HG03196 (cell line): ENCODE results near the gene GSG1L2.
"Not testable (repeated sequence)": the region's sequence is repeated elsewhere in the genome, so short reads cannot be mapped to it uniquely, and the experiment has no call there.

Experiments used
- ATAC-seq: cut with Tn5 transposase; IDR thresholded peaks from one replicate; pipeline ENCODE4 v1.9.1; 2021; ENCODE audit not compliant: unreplicated experiment

GSG1L2 gene

DNA sequence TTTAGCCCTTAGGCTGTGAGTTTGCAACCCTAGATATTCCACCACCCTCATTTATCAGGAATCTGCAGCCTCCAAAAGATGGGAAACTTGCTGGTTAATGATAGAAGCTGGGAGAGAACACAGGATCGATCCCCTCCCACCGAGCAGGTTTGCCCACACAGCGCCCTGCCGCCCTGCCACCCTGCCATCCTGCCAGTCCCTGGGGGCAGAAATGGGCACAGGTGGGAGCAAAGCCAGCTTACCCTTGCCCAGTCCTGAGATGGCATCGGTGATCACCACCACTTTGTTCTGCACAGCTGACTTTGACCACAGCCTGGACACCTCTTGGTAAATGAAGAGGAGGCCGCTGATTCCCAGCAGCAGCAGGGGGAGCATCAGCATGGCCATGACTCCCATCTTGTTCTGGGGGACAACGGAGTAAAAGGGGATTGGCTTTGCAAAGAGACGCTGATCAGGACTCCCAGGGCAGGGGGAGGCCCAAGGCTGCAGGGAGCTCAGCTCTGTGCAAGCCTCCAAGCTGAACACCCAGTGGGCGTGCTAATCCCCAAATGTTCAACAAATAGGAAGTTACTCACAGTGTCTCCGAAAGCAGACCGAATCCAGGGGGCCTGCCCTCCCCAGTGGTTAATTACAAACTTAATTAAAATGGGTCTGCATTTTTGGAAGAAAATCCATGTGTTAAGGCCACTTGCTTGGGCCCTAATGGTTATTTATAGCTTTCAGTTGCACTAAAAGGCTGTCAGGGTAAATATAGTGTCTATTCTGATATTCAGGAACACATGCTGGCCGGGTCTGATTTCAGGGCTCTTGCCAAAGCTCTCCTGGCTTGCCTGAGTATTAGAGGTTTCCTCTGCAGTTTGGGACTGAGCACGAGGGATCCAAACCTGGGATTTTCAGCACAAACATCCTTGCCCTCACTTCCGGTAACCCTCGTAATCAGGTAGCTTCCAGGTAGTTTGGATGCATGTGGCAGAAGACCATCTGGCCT lies 30.7 kb downstream of the GSG1L2 start, which contains the start of gene DHRS7C:
Gene DHRS7C (minus strand): TSS at position 704 of the 988 bp plus-strand sequence. CDS start 308 bp downstream, at position 396.
- ATAC-seq, result no peak

DNA sequence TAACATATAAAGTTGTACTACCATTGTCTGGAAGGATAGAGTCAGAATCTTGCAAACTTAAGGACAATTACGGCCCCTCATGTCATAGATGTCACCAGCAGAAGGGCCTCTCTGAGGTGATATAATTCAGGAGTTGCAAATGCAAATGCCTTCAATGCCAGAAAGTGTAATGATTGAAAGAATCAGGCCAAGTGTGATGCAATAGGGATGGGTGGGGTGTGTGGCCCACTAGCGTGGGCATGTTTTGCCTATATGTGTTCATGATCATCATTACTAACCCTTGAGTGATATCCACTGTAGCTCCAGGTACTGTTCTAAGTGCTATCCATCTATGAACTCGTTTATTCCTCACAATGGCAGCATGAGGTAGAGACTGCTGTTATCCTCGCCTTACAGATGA lies 31.6 kb downstream of the GSG1L2 start:
- ATAC-seq, result no peak

DNA sequence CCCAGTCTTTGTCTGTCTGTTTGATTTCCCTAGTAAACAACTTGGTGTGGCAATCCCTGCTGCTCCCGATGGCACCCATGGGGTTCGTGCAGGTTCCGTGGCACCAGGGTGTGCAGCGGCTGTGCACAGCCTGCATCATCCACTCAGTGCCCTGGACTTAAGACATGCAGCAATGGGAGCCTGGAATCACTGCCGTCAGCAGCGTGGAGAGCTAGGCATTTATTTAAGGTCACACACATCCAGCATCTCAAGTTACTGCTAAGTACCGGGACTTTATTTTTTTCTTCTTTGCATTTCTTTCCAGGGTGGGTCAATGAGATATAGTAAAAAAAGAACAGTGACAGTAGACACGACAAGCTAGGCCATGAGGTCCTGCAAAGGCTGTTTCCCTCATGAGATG lies 33.3 kb downstream of the GSG1L2 start:
- no peak for ATAC-seq

DNA sequence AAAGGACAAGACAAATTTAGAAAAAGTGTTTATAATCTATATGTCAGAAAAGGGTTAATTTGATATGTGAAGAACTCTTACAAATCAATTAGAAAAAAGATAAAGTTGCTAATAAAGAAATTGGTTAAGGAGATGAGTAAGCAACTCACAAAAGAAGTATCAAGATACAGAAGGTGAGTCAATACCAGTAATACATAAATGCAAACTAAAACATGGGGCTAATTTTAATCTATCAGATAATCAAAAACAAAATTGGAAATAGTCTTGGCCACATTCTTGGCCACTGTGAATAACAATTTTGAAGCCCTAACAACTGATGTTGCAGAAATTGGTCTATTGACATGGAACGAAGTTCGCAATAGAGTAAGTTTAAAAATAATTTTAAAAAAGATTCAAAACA lies 37.3 kb downstream of the GSG1L2 start:
- ATAC-seq, result no peak

DNA sequence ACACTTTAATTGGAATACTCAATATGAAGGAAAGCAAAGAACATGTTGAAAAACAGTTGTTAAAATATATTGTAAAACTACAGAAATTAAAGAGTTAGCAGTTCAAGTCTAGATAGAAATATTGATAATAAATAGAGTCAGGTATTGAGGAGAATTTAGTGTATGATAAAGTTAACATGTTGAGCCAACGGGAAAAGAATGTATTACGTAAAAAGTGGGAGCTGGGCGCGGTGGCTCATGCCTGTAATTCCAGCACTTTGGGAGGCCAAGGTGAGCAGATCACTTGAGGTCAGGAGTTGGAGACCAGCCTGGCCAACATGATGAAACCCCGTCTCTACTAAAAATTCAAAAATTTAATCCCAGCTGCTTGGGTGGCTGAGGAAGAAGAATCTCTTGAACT lies 38.4 kb downstream of the GSG1L2 start:
- ATAC-seq, result not testable (repeated sequence)

DNA sequence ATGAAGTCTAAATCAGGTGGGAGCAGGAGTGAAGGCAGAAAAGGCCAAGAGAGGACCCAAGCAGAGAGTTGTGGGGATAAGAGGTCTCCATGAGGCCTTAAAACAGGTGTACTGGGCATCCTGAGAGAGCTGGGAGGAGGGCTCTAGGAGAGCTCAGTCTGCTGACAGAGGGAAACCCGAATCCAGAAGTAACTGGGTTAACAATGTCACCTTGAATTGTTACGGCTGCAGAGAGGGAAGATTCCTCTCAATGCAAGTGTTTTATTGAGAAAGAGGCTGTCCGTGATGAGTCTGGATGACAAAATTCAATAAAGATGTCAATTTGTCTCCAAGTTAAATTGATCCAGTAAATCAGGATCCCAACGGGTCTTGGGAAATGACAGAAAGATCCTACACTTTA lies 38.8 kb downstream of the GSG1L2 start:
- no peak for ATAC-seq

DNA sequence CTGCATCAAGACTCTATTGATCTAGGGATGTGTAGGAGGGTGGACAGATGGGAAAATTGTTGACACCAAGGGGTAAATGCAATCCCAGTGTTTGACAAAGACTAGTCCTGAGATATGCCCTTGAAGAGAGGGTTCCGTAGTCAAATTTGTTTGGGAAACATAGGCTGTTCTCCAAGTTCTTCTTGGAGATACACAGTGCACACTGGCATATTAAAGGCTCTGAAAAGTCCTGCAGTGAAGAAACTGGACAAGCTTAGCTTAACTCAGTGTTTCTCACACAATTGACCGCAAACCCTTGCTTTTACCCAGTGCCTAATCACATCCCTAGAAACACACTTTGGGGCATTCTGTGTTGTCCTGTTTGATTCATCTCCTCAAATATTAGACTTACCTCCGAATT lies 41.3 kb downstream of the GSG1L2 start:
- ATAC-seq, result no peak

DNA sequence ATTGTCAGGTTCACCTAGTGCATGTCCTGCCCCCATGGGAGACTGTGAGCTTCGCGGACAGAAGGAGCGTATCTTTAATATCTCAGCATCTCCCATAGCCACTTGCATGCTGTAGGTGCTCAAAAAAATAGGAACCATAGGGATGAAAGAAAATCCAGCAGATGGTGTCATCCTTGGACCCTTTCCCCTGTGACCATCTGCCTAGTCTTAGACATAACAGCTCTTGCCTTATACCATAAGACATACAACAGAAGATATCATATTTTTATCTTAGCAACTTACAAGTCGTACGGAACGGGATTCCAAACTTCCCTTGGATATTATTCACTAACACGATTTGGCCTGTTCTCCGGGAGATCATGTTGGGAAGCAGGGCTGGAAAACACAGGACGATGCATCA lies 45.0 kb downstream of the GSG1L2 start:
- ATAC-seq, result no peak

DNA sequence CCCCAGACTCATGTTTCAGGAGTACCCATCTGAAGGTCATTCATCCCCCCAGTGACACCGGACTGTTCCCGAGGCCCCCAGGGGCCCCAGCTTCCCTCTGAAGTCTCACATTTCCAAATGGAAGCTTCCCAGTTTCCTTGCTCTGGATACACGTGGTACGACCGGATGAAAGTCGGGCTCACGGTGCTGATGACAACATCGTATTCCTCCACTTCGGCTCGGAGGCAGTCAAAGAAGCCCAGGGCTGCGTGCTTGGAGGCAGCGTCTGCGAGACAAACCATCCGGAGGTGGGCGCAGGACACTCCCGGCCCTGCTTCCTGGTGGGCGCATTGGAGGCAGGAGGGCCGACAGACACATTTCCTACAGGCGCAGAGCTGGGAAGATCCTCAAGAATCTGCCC lies 49.2 kb downstream of the GSG1L2 start:
- ATAC-seq, result no peak

DNA sequence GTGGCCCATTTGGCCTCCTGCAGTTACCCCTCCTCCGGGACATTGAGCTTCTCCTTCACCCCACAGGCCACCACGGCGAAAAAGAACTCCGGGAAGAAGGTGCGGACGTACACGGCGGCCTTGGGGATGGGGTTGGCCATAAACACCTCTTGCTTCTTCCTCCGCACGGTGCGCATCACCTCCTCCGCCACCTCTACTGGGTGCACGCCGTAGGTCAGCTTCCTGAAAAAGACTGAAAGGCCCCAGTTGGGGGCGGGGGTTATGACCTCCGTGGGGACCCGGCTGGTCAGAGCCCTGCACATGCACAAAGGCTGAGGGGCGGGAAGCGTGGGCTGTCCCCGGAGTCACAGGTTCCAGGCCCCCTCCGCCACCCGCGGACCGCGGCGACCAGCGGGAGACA lies 50.4 kb downstream of the GSG1L2 start:
- ATAC-seq, result no peak

DNA sequence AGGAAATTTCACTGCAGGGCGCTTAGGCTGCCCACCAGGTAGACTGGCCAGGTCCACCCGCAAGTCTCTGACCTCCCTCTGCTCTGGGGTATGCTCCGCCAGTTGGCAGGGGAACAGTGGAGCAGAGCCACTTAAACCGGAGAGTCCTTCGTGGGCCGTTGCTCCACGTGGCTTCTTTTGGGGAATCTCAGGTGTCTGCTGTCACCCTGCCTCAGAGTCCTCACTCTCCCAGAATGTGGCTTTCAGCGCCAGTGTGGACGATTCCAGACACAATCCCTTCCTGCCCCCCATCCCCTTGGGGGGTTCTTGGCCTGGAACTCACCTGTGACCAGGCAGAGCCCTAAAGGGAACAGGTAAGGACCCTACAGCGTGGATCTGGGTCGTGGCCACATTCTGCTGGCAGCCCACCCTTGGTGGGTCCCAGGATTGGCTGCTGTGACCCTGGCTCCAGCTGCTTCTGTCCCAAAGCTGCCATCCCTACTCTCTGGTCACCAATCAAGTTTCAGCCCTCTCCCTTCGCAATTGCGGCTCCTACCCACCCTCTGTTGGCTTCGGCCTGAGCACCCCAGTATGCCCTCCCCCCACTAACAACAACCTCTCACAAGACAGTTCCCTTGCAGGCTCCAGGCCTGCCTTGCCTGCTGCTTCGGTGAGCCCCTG lies 52.7 kb downstream of the GSG1L2 start:
- no peak for ATAC-seq

DNA sequence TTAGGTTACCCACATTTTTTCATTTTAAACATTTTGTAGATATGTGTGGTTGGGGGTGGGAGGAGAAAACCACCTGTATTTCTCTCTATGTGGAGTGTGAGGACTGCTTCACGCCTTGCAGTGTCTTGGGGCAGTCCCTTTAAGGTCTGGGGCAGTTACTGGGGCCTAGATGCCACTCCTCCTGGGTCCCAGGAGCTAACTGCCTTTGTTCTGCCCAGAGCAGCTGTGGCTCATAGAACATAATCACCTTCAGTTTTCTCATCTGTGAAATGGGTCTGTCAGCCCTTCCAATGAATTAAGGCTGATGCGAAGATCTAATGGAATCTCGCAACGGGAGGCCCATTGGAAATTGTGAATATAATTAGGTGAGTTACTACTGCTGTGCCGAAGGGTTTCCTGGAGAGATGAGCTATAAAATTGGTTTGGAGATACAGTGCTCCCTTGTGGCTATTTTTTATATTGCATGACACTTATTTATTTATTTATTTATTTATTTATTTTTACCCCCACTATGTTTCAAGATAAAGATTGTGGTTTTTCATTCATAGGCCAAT lies 53.4 kb downstream of the GSG1L2 start:
- ATAC-seq, result no peak

DNA sequence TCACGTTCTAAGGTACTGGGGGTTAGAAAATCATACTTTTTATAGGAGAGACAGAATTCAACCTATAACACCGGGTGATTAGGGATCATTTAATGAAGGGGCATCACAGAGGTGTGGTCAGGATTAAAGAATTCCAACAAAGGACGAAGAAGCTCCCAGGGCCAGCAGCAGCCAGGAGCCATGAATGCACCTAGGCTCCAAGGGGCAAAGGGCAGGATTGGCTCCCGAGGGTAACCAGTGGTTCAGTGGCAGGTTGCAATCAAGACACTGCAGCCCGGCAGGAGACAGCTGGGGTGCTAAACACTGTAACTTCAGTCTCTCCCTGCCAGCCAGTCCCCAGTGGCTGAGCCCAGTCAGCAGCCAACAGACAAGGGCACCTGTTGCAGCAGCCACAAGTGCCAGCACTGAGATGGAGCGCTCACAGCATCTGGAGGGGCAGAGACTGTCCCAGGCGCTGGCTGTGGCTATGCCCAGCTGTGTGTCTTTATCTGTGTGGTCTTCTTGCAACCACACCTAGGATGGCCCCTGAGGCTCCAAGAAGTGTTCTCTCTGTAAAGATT lies 54.4 kb downstream of the GSG1L2 start:
- no peak for ATAC-seq

DNA sequence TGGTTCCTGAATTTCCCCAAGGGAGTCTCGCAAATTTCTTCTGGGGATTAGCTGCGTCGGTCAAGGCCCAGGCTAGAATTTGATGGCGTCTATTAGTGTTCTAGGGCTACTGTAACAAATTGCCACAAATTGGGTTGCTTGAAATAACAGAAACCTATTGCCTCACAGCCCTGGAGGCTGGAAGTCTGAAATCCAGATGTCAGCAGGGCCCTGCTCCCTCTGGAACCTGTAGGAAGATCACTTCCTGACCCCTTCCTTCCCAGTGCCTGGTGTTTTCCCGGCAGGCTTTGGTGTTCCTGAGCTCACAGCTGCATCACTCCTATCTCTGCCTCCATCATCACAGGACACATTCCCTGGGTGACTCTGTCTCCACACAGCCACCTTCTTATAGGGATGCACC lies 54.9 kb downstream of the GSG1L2 start:
- no peak for ATAC-seq

DNA sequence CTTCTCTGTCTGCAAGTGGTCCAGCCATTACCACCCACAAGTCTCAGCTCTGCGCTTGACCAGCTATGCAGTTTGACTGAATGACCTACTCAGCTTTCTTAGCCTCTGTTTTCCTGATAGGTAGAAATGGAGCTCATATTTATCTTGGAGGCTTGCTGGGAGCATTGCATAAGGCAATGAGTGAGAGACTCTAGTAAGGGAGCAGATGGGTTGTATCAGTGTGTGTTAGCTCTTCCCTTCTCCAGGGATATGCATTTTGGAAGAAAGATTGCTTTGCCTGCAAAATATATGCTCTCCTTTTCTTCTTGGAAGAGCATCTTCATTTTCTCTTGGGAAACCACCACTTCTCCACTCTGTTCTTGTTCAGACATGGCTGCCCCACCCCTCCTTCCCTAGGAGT lies 56.6 kb downstream of the GSG1L2 start:
- ATAC-seq, result no peak

DNA sequence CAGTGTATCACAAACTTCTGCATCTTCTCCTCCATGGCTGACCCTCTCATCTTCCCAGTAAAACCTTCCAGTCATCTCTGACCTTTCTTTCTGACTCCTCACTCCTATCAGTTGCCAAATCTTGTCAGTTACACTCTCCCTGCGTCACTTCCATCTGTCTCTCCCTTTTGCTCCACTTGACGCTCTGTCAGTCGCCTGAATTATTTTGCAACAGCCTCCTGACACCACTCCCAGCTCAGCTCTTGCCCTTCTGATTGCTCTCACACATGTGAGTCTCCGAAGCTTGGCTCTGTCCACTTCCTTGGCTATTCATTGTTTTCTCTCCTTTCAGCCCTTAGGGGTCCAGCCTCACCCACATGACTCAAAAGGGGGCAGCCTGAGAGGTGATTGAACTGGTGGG lies 58.2 kb downstream of the GSG1L2 start:
- ATAC-seq, result no peak

DNA sequence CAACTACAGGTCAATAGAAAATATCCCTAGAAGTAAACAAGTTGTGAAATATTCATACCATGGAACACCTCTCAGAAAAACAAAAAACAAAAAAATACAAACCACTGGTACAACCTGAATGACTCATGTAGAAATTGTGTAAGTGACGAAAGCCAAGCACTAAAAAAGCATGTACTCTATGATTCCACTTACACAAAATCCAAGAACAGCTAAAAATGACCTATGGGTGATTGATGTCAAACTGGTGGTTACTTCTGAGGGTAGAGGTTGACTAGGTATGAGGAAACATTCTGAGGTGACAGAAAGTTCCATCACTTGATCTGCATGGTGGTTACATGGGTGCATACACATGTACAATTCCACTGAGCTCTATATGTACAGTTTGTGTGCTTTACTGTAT lies 61.6 kb downstream of the GSG1L2 start:
- no peak for ATAC-seq

DNA sequence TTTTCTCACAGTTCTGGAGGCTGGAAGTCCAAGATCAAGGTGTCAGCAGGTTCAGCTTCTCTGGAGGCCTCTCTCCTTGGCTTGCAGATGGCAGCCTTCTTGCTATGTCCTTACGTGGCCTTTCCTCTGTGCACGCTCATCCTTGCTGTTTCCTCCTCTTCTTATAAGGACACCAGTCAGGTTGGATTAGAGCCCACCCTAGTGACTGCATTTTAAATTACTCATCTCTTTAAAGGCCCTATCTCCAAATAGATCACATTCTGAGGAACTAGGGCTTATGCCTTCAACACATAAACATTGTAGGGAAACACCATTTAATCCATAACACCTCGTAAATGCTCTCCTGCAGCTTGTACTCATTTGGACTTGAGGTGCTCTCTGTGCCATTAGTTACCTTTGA lies 66.8 kb downstream of the GSG1L2 start:
- ATAC-seq, result no peak
